Measurements from ENCODE around the gene DOCK3. TPM values are rescaled to one million over a fixed set of nuclear protein-coding genes. Genes with fewer than 3 reads are reported as not detected.

DOCK3 gene
- total RNA-seq, 1 donor from 2014 or later, result 2.7 TPM

GRCh38 chr3:51389423-51390183 lies 714.9 kb downstream of the DOCK3 start:
- Histone ChIP-seq H3K9me3 (no peaks in the 10 kb centered on the region), H3K27ac (no peak overlapping the region), H3K36me3 (peaks cover 46% of the 10 kb centered on the region), H3K27me3 (no peaks in the 10 kb centered on the region), H3K4me1 (peaks cover 58% of the 10 kb centered on the region), H3K4me3 (no peak overlapping the region)
- peak; percentile 77 for DNase-seq
- intact Hi-C loops (cut with DNase I), result no loop called here
- peak; percentile 71 for TF ChIP-seq CTCF (IDR thresholded peaks at IDR 0.05)
- ATAC-seq, result no peak

- Histone ChIP-seq H3K27ac (peak overlapping the region; percentile 81), H3K9me3 (no peaks in the 10 kb centered on the region), H3K36me3 (peaks cover 55% of the 10 kb centered on the region), H3K4me3 (peak overlapping the region; percentile 72), H3K27me3 (no peaks in the 10 kb centered on the region), H3K4me1 (peaks cover 58% of the 10 kb centered on the region)
- TF ChIP-seq CTCF (IDR thresholded peaks at IDR 0.05), result no peak
- DNase-seq (no peak), ATAC-seq (no peak)
- intact Hi-C loops (cut with DNase I), result no loop called here
These were observed 715.7 kb downstream of the DOCK3 start for GRCh38 chr3:51390246-51391074.

GRCh38 chr3:51391075-51391565 lies 716.4 kb downstream of the DOCK3 start, which contains the start of gene RBM15B:
TSS of gene RBM15B (plus strand) at chr3:51391285. CDS start at chr3:51391400, 115 bp downstream.
- Histone ChIP-seq H3K9me3 (no peaks in the 10 kb centered on the region), H3K27ac (peak within 1 kb of the TSS; percentile 81), H3K36me3 (peaks cover 62% of the 10 kb centered on the region), H3K27me3 (no peaks in the 10 kb centered on the region), H3K4me3 (peak within 1 kb of the TSS; percentile 72), H3K4me1 (peaks cover 54% of the 10 kb centered on the region)
- TF ChIP-seq CTCF (IDR thresholded peaks at IDR 0.05), result peak; percentile 89
- intact Hi-C loops (cut with DNase I), result no loop called here
- peak; percentile 99 for DNase-seq
- ATAC-seq, result peak; percentile 96

- Histone ChIP-seq H3K27ac (peak overlapping the region; percentile 81), H3K27me3 (no peaks in the 10 kb centered on the region), H3K36me3 (peaks cover 68% of the 10 kb centered on the region), H3K9me3 (no peaks in the 10 kb centered on the region), H3K4me3 (peak overlapping the region; percentile 72), H3K4me1 (peaks cover 48% of the 10 kb centered on the region)
- ATAC-seq, result peak; percentile 1
- TF ChIP-seq CTCF (IDR thresholded peaks at IDR 0.05), result no peak
- intact Hi-C loops (cut with DNase I), result no loop called here
- DNase-seq, result peak; percentile 78
These were observed 717.0 kb downstream of the DOCK3 start for GRCh38 chr3:51391566-51392354.
